T follicular helper cell (primary cell): ENCODE measurements around the gene GNG8.

Experiments used
- DNase-seq: peaks from one replicate; pipeline ENCODE4 v3.0.0-alpha.2; 2020; ENCODE audit warnings: low read depth

Gene GNG8

DNA sequence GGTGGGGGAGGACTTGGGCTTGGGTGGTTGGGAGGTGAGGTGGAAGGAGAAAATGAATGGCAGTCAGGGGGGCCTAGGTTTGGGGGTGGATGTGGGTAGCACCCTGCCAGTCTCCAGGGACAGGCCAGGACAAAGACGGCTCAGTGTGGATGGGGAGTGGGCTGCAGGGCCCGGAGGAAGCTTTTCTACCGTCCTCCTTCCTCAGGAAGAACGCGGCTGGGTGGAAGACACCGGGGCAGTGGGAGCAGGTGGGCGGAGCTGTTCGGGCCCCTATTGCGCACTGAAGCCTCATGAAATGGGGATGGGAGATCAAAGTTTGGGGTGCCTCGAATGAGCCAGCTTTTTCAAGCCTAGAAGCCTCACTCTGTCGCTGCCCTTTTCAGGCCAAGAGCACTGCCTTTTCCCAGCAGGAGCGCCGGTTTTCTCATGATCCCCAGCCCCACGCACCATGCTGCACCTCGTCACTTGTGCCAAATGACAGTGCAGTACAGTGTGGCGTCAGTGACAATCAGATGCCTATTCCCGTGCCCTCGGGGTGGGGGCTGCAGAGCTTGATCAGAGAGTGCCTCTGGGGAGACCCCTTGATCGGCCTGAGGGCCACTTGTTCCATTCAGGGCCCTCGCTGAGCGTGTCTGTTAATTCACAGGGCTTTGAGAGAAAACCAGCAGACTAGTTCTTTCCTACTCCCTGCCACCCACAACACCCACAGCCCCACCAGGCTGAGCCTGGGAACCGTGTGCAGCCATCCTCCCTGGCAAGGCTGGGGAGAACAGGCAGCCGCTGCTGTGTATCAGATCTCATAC lies 33.4 kb downstream of the GNG8 start:
- DNase-seq: no peak

DNA sequence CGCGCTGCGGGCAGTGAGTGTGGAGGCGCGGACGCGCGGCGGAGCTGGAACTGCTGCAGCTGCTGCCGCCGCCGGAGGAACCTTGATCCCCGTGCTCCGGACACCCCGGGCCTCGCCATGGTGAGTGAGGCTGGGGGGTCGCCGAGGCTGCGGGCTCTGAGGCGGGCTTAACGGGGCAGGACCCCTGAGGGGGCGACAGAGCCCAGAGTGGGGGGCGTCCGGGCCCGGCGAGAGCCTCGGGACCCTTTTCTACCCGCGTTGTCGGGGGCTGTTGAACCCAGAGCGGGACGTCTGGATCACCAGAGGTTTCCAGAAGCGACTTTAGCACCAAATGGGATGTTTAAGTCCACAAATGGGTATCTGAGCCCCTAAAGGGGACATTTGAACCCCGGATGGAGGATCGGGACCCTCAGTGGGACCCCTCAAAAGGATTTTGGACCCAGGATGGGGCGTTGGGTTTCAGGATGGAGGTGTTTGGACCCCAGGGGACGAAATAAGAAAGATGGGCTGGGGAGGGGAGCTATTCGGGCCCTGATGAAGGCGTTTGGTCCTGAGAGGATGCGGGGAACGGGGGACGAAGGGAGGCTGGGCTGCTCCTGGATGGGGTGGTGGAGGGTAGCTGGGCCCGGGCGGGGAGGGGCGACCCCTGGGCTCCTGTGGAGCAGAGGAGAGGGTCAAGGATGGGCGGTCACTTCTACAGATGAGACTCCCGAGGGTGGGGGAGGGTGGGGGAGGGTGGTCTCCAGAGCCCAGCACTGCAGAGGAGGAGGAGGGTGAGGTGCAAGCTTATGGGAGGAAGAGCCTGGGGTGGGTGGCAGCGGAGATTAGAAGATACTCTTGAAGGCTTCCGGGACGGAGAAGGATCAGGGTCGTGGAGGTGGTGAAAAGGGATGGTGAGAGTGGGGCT lies 34.4 kb downstream of the GNG8 start, which contains the start of gene CALM3:
Gene CALM3, plus strand, starts transcription at position 13 of the 907 bp plus-strand sequence. Its CDS starts 105 bp downstream, at position 118.
- DNase-seq: no peak

DNA sequence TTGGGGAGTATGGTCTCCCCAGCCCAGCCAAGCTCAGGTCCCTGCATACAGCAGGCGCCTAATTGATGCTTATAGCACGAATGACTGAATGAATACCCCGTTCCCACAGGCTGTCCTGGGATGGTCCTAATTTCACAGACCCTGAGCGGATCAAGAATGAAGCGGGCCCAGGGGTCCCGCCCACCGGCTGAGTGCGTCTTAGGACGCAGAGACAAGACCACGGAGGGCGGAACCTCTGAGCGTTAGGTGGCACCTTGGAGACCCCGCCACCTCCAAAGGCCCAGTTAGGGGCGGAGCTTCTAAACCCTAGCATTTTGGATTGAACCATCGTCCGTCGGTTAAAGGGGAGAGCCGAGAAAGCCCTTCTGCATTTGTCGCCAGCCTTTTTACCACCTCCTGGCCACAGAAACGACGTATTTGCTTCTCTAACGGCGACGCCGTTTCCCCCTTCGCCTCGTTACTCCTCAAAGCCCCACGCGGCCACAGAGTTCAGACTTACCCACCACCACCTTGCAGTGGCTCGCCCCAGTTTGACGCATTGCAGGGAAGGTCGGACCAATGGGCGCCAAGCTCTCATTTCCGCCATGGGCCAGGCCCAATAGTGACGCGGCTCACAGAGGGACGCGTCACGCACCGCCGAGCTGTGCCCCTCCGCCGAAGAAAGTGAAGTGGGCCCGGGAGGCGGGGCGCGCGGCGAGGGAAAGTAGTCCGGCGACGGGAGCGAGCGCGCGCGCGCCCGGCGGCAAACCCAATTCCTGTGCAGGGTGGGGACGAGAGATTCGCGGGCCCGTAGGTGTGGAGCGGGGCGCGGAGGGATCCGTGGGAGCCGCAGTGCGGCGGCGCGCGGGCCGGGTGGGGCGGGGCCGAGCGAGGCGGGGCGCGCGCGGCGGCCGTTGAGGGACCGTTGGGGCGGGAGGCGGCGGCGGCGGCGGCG lies 35.4 kb downstream of the GNG8 start:
- DNase-seq: peak; percentile 95

DNA sequence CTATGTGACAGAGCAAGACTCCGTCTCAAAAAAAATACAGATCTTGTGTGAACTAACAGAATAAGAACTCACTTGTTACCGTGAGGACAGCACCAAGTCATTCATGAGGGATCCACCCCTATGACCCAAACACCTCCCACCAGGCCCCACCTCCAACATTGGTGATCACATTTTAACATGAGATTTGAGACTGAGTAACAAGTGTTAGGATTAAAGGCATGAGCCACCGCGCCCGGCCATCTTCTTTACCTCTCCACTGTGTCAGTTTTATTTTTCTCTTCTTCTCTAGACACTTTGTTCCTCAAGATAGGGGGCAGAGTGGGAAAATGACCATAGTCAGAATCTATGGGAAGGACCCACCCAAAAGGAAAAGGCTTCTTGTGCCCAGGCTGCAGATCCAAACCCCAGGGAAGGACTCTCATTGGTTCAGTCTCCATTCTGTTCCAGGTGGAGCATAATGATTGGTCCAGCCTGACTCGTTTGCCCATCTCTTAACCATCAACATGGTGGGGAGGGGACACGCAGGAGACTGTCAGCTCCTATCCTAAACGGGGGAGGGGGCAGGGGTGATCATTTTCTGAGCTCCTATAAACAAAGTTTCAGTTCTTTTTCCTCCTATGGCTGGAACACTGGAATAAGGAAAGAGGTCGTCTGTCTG lies 36.2 kb downstream of the GNG8 start:
- no peak for DNase-seq

DNA sequence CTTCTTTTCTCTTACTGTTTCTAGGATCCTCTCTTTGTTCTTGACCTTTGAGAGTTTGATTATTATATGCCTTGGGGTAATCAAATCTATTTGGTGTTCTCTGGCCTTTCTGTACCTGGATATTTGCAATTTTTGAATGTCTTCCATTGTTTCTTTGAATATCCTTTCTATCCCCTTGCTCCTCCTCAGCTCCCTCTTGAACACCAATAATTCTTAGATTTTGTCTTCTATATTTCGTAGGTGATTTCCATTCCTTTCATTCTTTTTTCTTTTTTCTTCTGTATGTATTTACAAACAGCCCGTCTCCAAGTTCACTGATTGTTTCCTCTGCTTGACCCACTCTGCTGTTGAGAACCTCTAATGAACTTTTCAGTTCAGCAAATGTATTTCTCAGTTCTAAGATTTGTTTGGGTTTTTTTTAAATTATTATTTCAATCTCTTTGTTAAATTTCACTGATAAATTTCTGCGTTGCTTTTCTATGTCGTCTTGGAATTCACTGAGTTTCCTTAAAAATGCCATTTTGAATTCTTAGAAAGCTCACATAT lies 37.6 kb downstream of the GNG8 start:
- DNase-seq: no peak

DNA sequence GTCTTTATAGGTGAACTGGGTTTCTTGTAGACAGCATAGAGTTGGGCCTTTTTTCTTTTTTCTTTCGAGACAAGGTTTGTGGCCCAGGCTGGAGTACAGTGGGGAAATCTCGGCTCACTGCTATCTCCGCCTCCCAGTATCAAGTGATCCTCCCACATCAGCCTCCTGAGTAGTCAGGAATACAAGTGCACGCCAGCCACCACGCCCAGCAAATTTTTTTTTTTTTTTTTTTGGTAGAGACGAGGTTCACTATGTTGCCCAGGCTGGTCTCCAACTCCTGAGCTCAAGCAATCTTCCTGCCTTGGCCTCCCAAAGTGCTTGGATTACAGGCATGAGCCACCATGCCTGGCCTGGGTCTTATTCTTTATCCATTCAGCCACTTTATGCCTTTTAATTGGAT lies 40.0 kb downstream of the GNG8 start:
- no peak for DNase-seq

DNA sequence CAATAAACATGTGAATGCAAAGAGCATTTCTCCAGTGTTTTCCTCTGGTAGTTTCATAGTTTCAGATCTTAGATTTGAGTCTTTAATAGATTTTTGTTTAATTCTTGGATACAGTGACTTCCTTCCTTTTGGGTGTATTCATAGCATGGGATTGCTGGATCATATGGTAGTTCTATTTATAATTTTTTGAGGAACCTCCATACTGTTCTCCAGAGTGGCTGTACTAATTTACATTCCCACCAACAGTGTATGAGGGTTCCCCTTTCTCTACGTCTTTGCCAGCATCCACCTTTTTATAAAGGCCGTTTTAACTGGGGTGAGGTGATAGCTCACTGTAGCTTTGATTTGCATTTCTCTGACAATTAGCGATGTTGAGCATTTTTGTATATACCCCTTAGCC lies 44.1 kb downstream of the GNG8 start:
- no peak for DNase-seq

DNA sequence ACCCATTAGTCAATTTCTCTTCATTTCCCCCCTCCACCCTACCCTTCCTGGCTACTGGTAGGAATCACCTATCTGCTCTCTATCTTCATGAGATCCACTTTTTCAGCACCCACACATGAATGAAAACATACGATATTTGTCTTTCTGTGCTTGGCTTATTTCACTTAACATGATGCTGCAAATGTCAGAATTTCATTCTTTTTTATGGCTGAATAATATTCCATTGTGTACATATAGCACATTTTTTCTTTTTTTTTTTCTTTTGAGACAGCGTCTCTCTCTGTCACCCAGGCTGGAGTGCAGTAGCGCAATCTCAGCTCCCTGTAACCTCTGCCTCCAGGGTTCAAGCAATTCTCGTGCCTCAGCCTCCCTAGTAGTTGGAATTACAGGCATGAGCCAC lies 44.7 kb downstream of the GNG8 start:
- no peak for DNase-seq

DNA sequence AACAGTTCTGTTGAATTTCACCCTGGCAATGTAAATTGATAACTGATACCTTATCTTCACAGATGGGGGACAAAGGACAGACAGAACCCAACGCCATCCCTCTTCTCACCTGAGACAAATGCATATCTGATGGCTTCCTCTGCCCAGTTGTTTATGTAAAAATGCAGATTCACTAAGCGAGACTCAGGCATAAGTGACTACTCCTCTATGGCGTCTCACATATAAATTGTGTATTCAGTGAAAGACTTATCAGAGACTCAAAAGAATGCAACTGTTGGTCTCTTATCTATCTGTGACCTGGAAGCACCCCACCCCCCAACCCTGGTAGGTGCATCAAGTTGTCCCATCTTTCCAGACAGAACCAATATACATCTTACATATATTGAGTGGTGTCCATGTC lies 48.1 kb downstream of the GNG8 start:
- no peak for DNase-seq

DNA sequence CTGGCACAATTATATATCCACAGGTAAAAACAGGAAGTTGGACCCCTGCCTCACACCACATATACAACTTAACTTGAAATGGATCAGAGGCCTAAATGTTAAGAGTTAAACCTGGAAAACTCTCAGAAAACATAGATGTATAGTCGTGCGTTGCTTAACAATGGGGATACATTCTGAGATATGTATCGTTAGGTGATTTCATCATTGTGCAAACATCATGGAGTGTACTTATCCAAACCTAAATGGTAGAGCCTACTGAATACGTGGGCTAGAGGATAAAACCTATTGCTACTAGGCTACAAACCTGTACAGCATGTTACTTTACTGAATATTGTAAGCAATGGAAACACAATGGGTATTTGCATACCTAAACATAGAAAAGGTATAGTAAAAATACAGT lies 49.7 kb downstream of the GNG8 start:
- DNase-seq: no peak

DNA sequence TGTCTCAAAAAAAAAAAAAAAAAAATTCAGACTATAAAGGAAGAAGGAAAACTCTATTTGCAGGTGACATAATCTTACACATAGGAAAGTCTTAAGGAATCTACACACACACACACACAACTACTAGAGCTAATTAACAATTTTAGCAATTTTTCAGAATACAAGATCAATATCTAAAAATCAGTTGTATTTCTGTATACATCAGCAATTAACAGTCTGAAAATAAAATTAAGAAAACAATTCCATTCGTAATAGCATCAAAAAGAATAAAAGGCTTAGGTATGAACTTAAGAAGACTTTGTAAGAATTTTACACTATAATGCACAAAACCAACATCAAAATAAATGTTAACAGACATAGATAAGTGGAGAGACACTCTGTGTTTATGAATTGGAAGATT lies 50.5 kb downstream of the GNG8 start:
- DNase-seq: no peak
